SH-SY5Y (cell line): ENCODE data around the gene ALPP.

Experiments used
- GATA2 ChIP-seq: IDR thresholded peaks from 2 replicates; pipeline ENCODE4 v1.6.1; 2011; ENCODE audit warnings: mild to moderate bottlenecking, low read depth, low read length
- GATA3 ChIP-seq: IDR thresholded peaks from 2 replicates; pipeline ENCODE4 v1.6.1; 2011; ENCODE audit warnings: low read depth, mild to moderate bottlenecking, low read length, moderate library complexity

- TF ChIP-seq GATA3 (no peak), GATA2 (no peak)
Measured at GRCh38 chr2:232347369-232347768, 31.2 kb upstream of the ALPP start.
